ENCODE measurements around the gene MCTP1. TPM values are rescaled to one million over a fixed set of nuclear protein-coding genes. Genes with fewer than 3 reads are reported as not detected.

The MCTP1 gene
- total RNA-seq, 2 donors from 2014 or later, result 22.1 to 256 TPM

DNA sequence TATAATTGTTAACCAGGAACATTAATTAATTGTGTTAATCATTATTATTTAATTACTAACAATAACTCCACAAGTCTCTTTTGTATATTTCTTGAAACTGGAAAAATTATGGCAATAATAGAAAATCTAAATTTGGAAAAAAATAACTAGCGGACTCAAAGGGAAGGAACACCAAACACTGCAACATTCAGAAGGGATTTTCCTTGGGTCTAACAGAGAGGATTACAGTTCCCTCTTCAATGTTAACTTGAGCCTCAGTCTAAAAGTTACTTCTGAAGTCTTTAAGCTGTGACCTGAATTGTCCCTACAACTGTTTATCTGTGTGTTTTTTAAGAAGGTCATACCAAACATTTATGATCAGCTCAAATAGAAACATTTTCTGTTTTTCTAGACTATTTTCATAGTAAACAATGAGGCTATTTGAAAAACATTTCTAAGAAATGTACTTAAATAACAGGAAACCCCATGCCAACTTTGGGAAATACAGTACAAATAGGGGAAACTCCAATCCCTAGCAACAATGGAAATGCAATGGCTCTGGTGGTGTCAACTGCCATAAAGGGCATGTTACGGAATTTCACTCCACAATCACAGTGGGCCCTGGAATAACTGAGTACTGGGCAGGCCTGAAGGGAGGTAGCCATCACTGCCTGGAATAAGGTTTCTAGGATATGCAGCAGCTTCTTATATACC is 61.2 kb downstream of the MCTP1 start:
- H3K4me3 ChIP-seq, result no peak overlapping the region
- TF ChIP-seq, protein P1, sequence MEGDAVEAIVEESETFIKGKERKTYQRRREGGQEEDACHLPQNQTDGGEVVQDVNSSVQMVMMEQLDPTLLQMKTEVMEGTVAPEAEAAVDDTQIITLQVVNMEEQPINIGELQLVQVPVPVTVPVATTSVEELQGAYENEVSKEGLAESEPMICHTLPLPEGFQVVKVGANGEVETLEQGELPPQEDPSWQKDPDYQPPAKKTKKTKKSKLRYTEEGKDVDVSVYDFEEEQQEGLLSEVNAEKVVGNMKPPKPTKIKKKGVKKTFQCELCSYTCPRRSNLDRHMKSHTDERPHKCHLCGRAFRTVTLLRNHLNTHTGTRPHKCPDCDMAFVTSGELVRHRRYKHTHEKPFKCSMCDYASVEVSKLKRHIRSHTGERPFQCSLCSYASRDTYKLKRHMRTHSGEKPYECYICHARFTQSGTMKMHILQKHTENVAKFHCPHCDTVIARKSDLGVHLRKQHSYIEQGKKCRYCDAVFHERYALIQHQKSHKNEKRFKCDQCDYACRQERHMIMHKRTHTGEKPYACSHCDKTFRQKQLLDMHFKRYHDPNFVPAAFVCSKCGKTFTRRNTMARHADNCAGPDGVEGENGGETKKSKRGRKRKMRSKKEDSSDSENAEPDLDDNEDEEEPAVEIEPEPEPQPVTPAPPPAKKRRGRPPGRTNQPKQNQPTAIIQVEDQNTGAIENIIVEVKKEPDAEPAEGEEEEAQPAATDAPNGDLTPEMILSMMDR (IDR thresholded peaks at IDR 0.05), result no peak
- no peaks in the 10 kb centered on the region for H3K27me3 ChIP-seq (replicated peaks; ENCODE audit: insufficient read depth)
- H3K9me3 ChIP-seq, result no peaks in the 10 kb centered on the region
- DNase-seq (ENCODE audit: low spot score) (no peak), ATAC-seq (ENCODE audit: insufficient number of reproducible peaks, low FRiP score, low read depth) (no peak)
- no peaks in the 10 kb centered on the region for H3K36me3 ChIP-seq
- H3K4me1 ChIP-seq (ENCODE audit: control insufficient read depth in 1 of 2, low read depth in 2 of 2), result no peaks in the 10 kb centered on the region
- H3K27ac ChIP-seq, result no peak overlapping the region

DNA sequence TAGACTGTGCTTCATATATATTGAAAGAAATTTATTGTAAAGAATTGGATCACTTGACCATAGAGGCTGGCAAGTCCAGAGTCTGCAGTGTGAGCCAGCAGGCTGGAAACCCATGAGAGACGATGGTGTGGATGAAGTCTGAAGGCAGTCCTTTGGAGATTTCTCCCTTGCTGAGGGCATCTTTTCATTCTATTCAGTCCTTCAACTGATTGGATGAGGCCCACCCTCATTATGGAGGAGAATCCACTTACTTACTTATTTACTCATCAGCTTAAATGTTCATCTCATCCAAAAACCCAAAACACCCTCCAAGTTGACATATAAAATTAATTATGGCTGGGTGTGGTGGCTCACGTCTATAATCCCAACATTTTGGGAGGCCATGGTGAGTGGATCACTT is 62.1 kb downstream of the MCTP1 start:
- no peak overlapping the region for H3K4me3 ChIP-seq
- H3K27me3 ChIP-seq (replicated peaks; ENCODE audit: insufficient read depth), result no peaks in the 10 kb centered on the region
- H3K27ac ChIP-seq, result no peak overlapping the region
- H3K36me3 ChIP-seq, result no peaks in the 10 kb centered on the region
- TF ChIP-seq, protein P1 (IDR thresholded peaks at IDR 0.05), result no peak
- ATAC-seq (ENCODE audit: insufficient number of reproducible peaks, low FRiP score, low read depth) (no peak), DNase-seq (ENCODE audit: low spot score) (no peak)
- H3K4me1 ChIP-seq (ENCODE audit: control insufficient read depth in 1 of 2, low read depth in 2 of 2), result no peaks in the 10 kb centered on the region
- no peaks in the 10 kb centered on the region for H3K9me3 ChIP-seq

DNA sequence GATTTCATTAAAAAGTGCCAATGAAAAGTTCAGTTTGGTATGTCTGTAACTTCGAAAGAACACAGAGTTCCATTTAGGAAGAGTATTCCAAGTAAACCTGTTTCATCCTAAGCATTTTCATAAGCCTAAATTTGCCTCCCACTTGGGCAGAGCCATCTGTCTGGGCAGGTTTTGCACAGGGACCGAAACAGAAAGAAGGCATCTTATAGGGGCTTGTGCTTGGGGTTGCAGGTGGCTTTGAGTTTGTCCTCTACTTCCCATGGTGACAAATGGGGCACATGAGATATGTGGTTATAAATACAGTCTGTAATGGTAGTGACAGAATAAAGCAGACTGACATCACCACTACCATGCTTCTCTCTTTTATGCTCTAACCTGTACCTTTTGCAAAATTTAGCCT is 63.7 kb downstream of the MCTP1 start:
- ATAC-seq (ENCODE audit: insufficient number of reproducible peaks, low FRiP score, low read depth), result no peak
- TF ChIP-seq, protein P1 (IDR thresholded peaks at IDR 0.05), result no peak
- Histone ChIP-seq H3K9me3 (no peaks in the 10 kb centered on the region), H3K4me3 (no peak overlapping the region), H3K27ac (no peak overlapping the region), H3K36me3 (no peaks in the 10 kb centered on the region), H3K27me3 (replicated peaks; ENCODE audit: insufficient read depth) (no peaks in the 10 kb centered on the region), H3K4me1 (ENCODE audit: control insufficient read depth in 1 of 2, low read depth in 2 of 2) (no peaks in the 10 kb centered on the region)
- no peak for DNase-seq (ENCODE audit: low spot score)

DNA sequence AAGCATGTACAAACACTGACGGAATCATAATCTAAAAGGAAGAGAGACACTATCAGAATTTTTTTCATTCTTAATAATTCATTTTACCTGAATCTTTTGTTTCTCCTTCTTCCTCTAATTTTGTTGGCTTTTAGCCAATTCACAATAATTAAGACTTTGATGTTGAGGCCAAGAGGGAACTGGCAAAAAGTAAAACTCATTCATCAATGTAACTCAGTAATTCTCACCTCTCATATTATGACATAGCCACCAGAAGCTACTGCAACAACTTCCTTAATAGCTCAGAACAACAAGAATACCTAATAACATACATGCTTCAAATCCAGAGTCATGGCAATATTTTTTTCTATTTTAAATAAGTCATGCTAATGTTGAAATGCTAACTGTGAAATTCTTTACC is 64.5 kb downstream of the MCTP1 start:
- TF ChIP-seq, protein P1 (IDR thresholded peaks at IDR 0.05), result no peak
- DNase-seq (ENCODE audit: low spot score), result no peak
- H3K27ac ChIP-seq, result no peak overlapping the region
- no peak overlapping the region for H3K4me3 ChIP-seq
- H3K9me3 ChIP-seq, result no peaks in the 10 kb centered on the region
- no peaks in the 10 kb centered on the region for H3K27me3 ChIP-seq (replicated peaks; ENCODE audit: insufficient read depth)
- no peaks in the 10 kb centered on the region for H3K4me1 ChIP-seq (ENCODE audit: control insufficient read depth in 1 of 2, low read depth in 2 of 2)
- no peak for ATAC-seq (ENCODE audit: insufficient number of reproducible peaks, low FRiP score, low read depth)
- no peaks in the 10 kb centered on the region for H3K36me3 ChIP-seq

DNA sequence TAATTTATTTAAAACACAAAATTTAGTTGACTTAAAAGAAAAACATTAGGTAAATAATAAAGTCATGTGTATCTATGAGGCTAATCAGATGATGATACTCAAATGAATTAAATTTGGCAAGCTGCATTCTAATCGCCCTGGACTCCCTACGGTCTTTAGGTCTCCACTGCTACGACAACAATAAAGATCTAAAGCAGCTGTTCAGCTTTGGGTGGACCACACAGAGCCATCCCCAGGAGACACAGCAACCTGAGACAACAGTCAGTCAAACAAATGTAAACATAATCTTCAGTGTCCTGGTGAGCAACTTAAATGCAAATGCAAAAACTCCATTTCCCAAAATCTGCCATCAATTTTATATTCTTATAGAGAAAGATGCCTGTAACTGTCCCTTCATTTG is 65.5 kb downstream of the MCTP1 start:
- H3K27ac ChIP-seq, result no peak overlapping the region
- no peak overlapping the region for H3K4me3 ChIP-seq
- no peaks in the 10 kb centered on the region for H3K36me3 ChIP-seq
- no peaks in the 10 kb centered on the region for H3K4me1 ChIP-seq (ENCODE audit: control insufficient read depth in 1 of 2, low read depth in 2 of 2)
- H3K9me3 ChIP-seq, result no peaks in the 10 kb centered on the region
- no peaks in the 10 kb centered on the region for H3K27me3 ChIP-seq (replicated peaks; ENCODE audit: insufficient read depth)
- ATAC-seq (ENCODE audit: insufficient number of reproducible peaks, low FRiP score, low read depth), result no peak
- TF ChIP-seq, protein P1 (IDR thresholded peaks at IDR 0.05), result no peak
- no peak for DNase-seq (ENCODE audit: low spot score)
